Keratinocyte (primary cell): ENCODE results near the gene SIM1.

ENCODE experiments used
- CTCF ChIP-seq, 3 experiments: IDR thresholded peaks in 1 of 3; conservative IDR thresholded peaks in 1 of 3; optimal IDR thresholded peaks in 1 of 3; 2 replicates in 2 of 3; 3 replicates in 1 of 3; pipeline versions ENCODE3 to v1.5.1; 2011; ENCODE audit warnings: low read length in 3 of 3, mild to moderate bottlenecking in 3 of 3, moderate library complexity in 2 of 3, control low read depth in 1 of 3, inconsistent platforms in 1 of 3; ENCODE audit not compliant: insufficient read depth in 2 of 3; ENCODE audit errors: extremely low read depth in 1 of 3
- EZH2 ChIP-seq: IDR thresholded peaks from one replicate; pipeline ENCODE4 v1.6.1; 2012; ENCODE audit warnings: inconsistent platforms, mild to moderate bottlenecking, low read length, moderate library complexity

DNA sequence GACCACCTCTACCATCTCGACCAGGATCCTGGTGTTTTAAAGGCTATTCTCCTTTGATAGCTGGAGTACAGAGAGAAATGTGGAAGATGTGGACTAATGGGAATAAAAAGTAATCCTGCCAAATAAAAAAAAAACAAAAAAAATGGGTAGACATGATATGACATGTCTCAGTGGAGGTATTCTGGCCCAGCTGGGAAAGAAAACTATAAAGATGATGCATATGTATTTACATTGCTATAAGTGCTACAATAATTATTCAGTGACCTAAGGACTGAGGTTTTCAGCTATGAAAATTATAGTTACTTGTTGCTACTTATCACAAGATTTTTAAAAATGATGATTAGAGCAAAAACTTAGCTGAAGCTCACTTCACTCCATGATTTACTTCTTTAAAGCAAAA lies 101.1 kb downstream of the SIM1 start:
- TF ChIP-seq CTCF (optimal IDR thresholded peaks at IDR 0.05 in 1 of 3, IDR thresholded peaks at IDR 0.05 in 1 of 3, conservative IDR thresholded peaks at IDR 0.05 in 1 of 3; ENCODE audit: extremely low read depth in 1 of 3, insufficient read depth in 2 of 3, low read length in 3 of 3) (no peak), EZH2 (no peak)
